Suppressor macrophage treated with lipopolysaccharide for 1 hour (primary cell): ENCODE results near the gene TCOF1.
"Not testable (repeated sequence)": the region's sequence is repeated elsewhere in the genome, so short reads cannot be mapped to it uniquely, and the experiment has no call there.

Source experiments
- DNase-seq, 3 donors: peaks; one replicate each; pipeline ENCODE4 v3.0.0-alpha.2; 2020 to 2022

The TCOF1 gene

GRCh38 chr5:150407096-150407720 lies 49.7 kb downstream of the TCOF1 start:
- DNase-seq: no peak

GRCh38 chr5:150408231-150408943 lies 50.9 kb downstream of the TCOF1 start:
- DNase-seq: no peak

GRCh38 chr5:150409638-150410523 lies 52.4 kb downstream of the TCOF1 start:
- DNase-seq: peak; percentile 88 to 91 (median 90)

- DNase-seq: peak; percentile 84 to 91 (median 90)
Observed at GRCh38 chr5:150410524-150411244, 53.2 kb downstream of the TCOF1 start.

GRCh38 chr5:150411245-150411979 lies 53.9 kb downstream of the TCOF1 start:
- DNase-seq: peak; percentile 76 to 82 (median 80)

- peak; percentile 89 to 90 (median 90) for DNase-seq
Observed at GRCh38 chr5:150412319-150413175, 55.0 kb downstream of the TCOF1 start, which contains the start of gene CD74. TSS of gene CD74 (minus strand) at chr5:150412910. CDS start at chr5:150412749, 161 bp downstream.

- DNase-seq: peak in 1 of 3 donors; percentile 75
Observed at GRCh38 chr5:150413176-150413901, 55.8 kb downstream of the TCOF1 start.

GRCh38 chr5:150413902-150414790 lies 56.6 kb downstream of the TCOF1 start:
- not testable (repeated sequence) for DNase-seq

GRCh38 chr5:150419630-150420270 lies 62.3 kb downstream of the TCOF1 start:
- DNase-seq: peak; percentile 22 to 41 (median 31)

- DNase-seq: no peak
Observed at GRCh38 chr5:150422075-150422474, 64.6 kb downstream of the TCOF1 start.

GRCh38 chr5:150422758-150423157 lies 65.3 kb downstream of the TCOF1 start:
- no peak for DNase-seq

GRCh38 chr5:150426165-150426564 lies 68.7 kb downstream of the TCOF1 start:
- not testable (repeated sequence) for DNase-seq

GRCh38 chr5:150428106-150428876 lies 70.8 kb downstream of the TCOF1 start:
- DNase-seq: no peak

GRCh38 chr5:150428978-150429377 lies 71.5 kb downstream of the TCOF1 start:
- no peak for DNase-seq

GRCh38 chr5:150429410-150429873 lies 71.9 kb downstream of the TCOF1 start:
- DNase-seq: peak in 2 of 3 donors; percentile 32

- no peak for DNase-seq
Observed at GRCh38 chr5:150431048-150431447, 73.6 kb downstream of the TCOF1 start.

- DNase-seq: no peak
Observed at GRCh38 chr5:150431574-150431973, 74.1 kb downstream of the TCOF1 start.

GRCh38 chr5:150434464-150434863 lies 77.0 kb downstream of the TCOF1 start:
- DNase-seq: no peak
